ENCODE data around the gene TNFRSF4.
A peak's percentile ranks its signal among the peaks of the same experiment; 100 is the strongest.
"Not testable (repeated sequence)": the region's sequence is repeated elsewhere in the genome, so short reads cannot be mapped to it uniquely, and the experiment has no call there.

Gene TNFRSF4

GRCh38 chr1:1213345-1214265, at the start of gene TNFRSF4:
TNFRSF4 (minus strand) TSS chr1:1214153; CDS start chr1:1214127, 26 bp downstream.
- DNase-seq: peak; percentile 84

GRCh38 chr1:1262758-1263157, 48.8 kb upstream of the TNFRSF4 start:
- no peak for DNase-seq

GRCh38 chr1:1262071-1262470, 48.1 kb upstream of the TNFRSF4 start:
- DNase-seq: no peak

GRCh38 chr1:1260843-1261560, 47.0 kb upstream of the TNFRSF4 start:
- no peak for DNase-seq

GRCh38 chr1:1259951-1260600, 46.1 kb upstream of the TNFRSF4 start:
- no peak for DNase-seq

GRCh38 chr1:1259540-1259939, 45.6 kb upstream of the TNFRSF4 start:
- no peak for DNase-seq

- no peak for DNase-seq
Measured at GRCh38 chr1:1259119-1259488, 45.2 kb upstream of the TNFRSF4 start.

GRCh38 chr1:1256956-1257871, 43.3 kb upstream of the TNFRSF4 start:
- no peak for DNase-seq

- no peak for DNase-seq
Measured at GRCh38 chr1:1255611-1256010, 41.7 kb upstream of the TNFRSF4 start.

- no peak for DNase-seq
Measured at GRCh38 chr1:1255078-1255477, 41.1 kb upstream of the TNFRSF4 start.

GRCh38 chr1:1254667-1254998, 40.7 kb upstream of the TNFRSF4 start:
- DNase-seq: no peak

GRCh38 chr1:1253972-1254666, 40.2 kb upstream of the TNFRSF4 start:
- DNase-seq: no peak

- no peak for DNase-seq
Measured at GRCh38 chr1:1253314-1253713, 39.4 kb upstream of the TNFRSF4 start.

- DNase-seq: peak; percentile 87
Measured at GRCh38 chr1:1250786-1251284, 36.9 kb upstream of the TNFRSF4 start.

GRCh38 chr1:1248009-1248913, 34.3 kb upstream of the TNFRSF4 start:
- DNase-seq: not testable (repeated sequence)

- no peak for DNase-seq
Measured at GRCh38 chr1:1247341-1247913, 33.5 kb upstream of the TNFRSF4 start.

GRCh38 chr1:1246577-1247340, 32.8 kb upstream of the TNFRSF4 start, which contains the start of gene C1QTNF12:
C1QTNF12 (minus strand) TSS chr1:1246722; CDS start chr1:1246690, 32 bp downstream.
- DNase-seq: no peak

- no peak for DNase-seq
Measured at GRCh38 chr1:1245817-1246576, 32.0 kb upstream of the TNFRSF4 start.

Data from activated effector memory CD4-positive, alpha-beta T cell treated with anti-CD3 and anti-CD28 coated beads, Interleukin-2, amount 50 U/mL, for 16 hours (primary cell).